ENCODE data around the gene ICOSLG. TPM values are rescaled to one million over a fixed set of nuclear protein-coding genes. Genes with fewer than 3 reads are reported as not detected.
A peak's percentile ranks its signal among the peaks of the same experiment; 100 is the strongest.
"Not testable (repeated sequence)": the region's sequence is repeated elsewhere in the genome, so short reads cannot be mapped to it uniquely, and the experiment has no call there.

Gene ICOSLG
- total and polyA plus RNA-seq, 4 experiments from 2014 or later, result 1.0 to 4.9 (median 4.1) TPM

- H3K4me3 Mint-ChIP-seq; H3K9me3 Mint-ChIP-seq; CTCF ChIA-PET (ENCODE audit: partially characterized antibody); H3K36me3 Mint-ChIP-seq; intact Hi-C loops (cut with micrococcal nuclease); H3K27me3 ChIP-seq (ENCODE audit: insufficient read depth, low read length); H3K27ac ChIP-seq (ENCODE audit: low read depth, low read length); H3K27ac Mint-ChIP-seq; H3K4me1 ChIP-seq (ENCODE audit: insufficient read depth, low read length); H3K36me3 ChIP-seq (ENCODE audit: insufficient read depth, low read length); H3K4me1 Mint-ChIP-seq; POLR2A ChIA-PET (ENCODE audit: partially characterized antibody); DNase-seq; H3K27me3 Mint-ChIP-seq; H3K4me3 ChIP-seq (ENCODE audit: low read length in 2 of 2); H3K9me3 ChIP-seq (ENCODE audit: control insufficient read depth in 1 of 2, low read length in 2 of 2): not testable (repeated sequence)
Observed at GRCh38 chr21:44197156-44197516, 43.6 kb downstream of the ICOSLG start.

- peak overlapping the region in 1 of 7 donors; percentile 48 for H3K27ac Mint-ChIP-seq
- intact Hi-C loops (cut with micrococcal nuclease); POLR2A ChIA-PET (ENCODE audit: partially characterized antibody); H3K4me3 Mint-ChIP-seq; H3K4me1 Mint-ChIP-seq; H3K4me3 ChIP-seq (ENCODE audit: low read length in 2 of 2); H3K27me3 Mint-ChIP-seq; H3K36me3 ChIP-seq (ENCODE audit: insufficient read depth, low read length); H3K9me3 ChIP-seq (ENCODE audit: control insufficient read depth in 1 of 2, low read length in 2 of 2); CTCF ChIA-PET (ENCODE audit: partially characterized antibody); H3K4me1 ChIP-seq (ENCODE audit: insufficient read depth, low read length); H3K27ac ChIP-seq (ENCODE audit: low read depth, low read length); H3K36me3 Mint-ChIP-seq; H3K27me3 ChIP-seq (ENCODE audit: insufficient read depth, low read length); H3K9me3 Mint-ChIP-seq: not testable (repeated sequence)
- DNase-seq, result peak in 4 of 5 donors; percentile 54 to 91 (median 74)
Observed at GRCh38 chr21:44196212-44197155, 44.3 kb downstream of the ICOSLG start.

- POLR2A ChIA-PET (ENCODE audit: partially characterized antibody); H3K9me3 Mint-ChIP-seq; CTCF ChIA-PET (ENCODE audit: partially characterized antibody); H3K27me3 Mint-ChIP-seq; H3K4me1 Mint-ChIP-seq; H3K27ac Mint-ChIP-seq; H3K4me1 ChIP-seq (ENCODE audit: insufficient read depth, low read length); H3K36me3 ChIP-seq (ENCODE audit: insufficient read depth, low read length); H3K36me3 Mint-ChIP-seq; H3K9me3 ChIP-seq (ENCODE audit: control insufficient read depth in 1 of 2, low read length in 2 of 2); H3K4me3 Mint-ChIP-seq; DNase-seq; H3K27me3 ChIP-seq (ENCODE audit: insufficient read depth, low read length); intact Hi-C loops (cut with micrococcal nuclease); H3K27ac ChIP-seq (ENCODE audit: low read depth, low read length); H3K4me3 ChIP-seq (ENCODE audit: low read length in 2 of 2): not testable (repeated sequence)
Observed at GRCh38 chr21:44194888-44195287, 45.9 kb downstream of the ICOSLG start.

GRCh38 chr21:44194451-44194850 is 46.3 kb downstream of the ICOSLG start:
- H3K27me3 ChIP-seq (ENCODE audit: insufficient read depth, low read length); CTCF ChIA-PET (ENCODE audit: partially characterized antibody); H3K4me1 Mint-ChIP-seq; H3K27ac ChIP-seq (ENCODE audit: low read depth, low read length); intact Hi-C loops (cut with micrococcal nuclease); H3K36me3 ChIP-seq (ENCODE audit: insufficient read depth, low read length); H3K4me1 ChIP-seq (ENCODE audit: insufficient read depth, low read length); DNase-seq; H3K9me3 Mint-ChIP-seq; POLR2A ChIA-PET (ENCODE audit: partially characterized antibody); H3K4me3 Mint-ChIP-seq; H3K36me3 Mint-ChIP-seq; H3K27ac Mint-ChIP-seq; H3K27me3 Mint-ChIP-seq; H3K9me3 ChIP-seq (ENCODE audit: control insufficient read depth in 1 of 2, low read length in 2 of 2); H3K4me3 ChIP-seq (ENCODE audit: low read length in 2 of 2): not testable (repeated sequence)

GRCh38 chr21:44193108-44193507 is 47.6 kb downstream of the ICOSLG start:
- H3K4me3 ChIP-seq (ENCODE audit: low read length in 2 of 2); DNase-seq; H3K27me3 Mint-ChIP-seq; H3K36me3 Mint-ChIP-seq; H3K27ac Mint-ChIP-seq; H3K4me1 ChIP-seq (ENCODE audit: insufficient read depth, low read length); H3K4me3 Mint-ChIP-seq; H3K27me3 ChIP-seq (ENCODE audit: insufficient read depth, low read length); H3K27ac ChIP-seq (ENCODE audit: low read depth, low read length); POLR2A ChIA-PET (ENCODE audit: partially characterized antibody); H3K9me3 Mint-ChIP-seq; H3K4me1 Mint-ChIP-seq; H3K9me3 ChIP-seq (ENCODE audit: control insufficient read depth in 1 of 2, low read length in 2 of 2); CTCF ChIA-PET (ENCODE audit: partially characterized antibody); intact Hi-C loops (cut with micrococcal nuclease); H3K36me3 ChIP-seq (ENCODE audit: insufficient read depth, low read length): not testable (repeated sequence)

- POLR2A ChIA-PET (ENCODE audit: partially characterized antibody); DNase-seq; H3K27ac Mint-ChIP-seq; H3K4me1 ChIP-seq (ENCODE audit: insufficient read depth, low read length); H3K27ac ChIP-seq (ENCODE audit: low read depth, low read length); H3K4me3 ChIP-seq (ENCODE audit: low read length in 2 of 2); CTCF ChIA-PET (ENCODE audit: partially characterized antibody); H3K9me3 ChIP-seq (ENCODE audit: control insufficient read depth in 1 of 2, low read length in 2 of 2); H3K4me1 Mint-ChIP-seq; H3K4me3 Mint-ChIP-seq; H3K27me3 ChIP-seq (ENCODE audit: insufficient read depth, low read length); H3K27me3 Mint-ChIP-seq; intact Hi-C loops (cut with micrococcal nuclease); H3K36me3 ChIP-seq (ENCODE audit: insufficient read depth, low read length); H3K9me3 Mint-ChIP-seq; H3K36me3 Mint-ChIP-seq: not testable (repeated sequence)
Observed at GRCh38 chr21:44190349-44191271, 50.1 kb downstream of the ICOSLG start.

- H3K36me3 Mint-ChIP-seq; CTCF ChIA-PET (ENCODE audit: partially characterized antibody); H3K4me1 ChIP-seq (ENCODE audit: insufficient read depth, low read length); H3K4me3 ChIP-seq (ENCODE audit: low read length in 2 of 2); H3K9me3 ChIP-seq (ENCODE audit: control insufficient read depth in 1 of 2, low read length in 2 of 2); intact Hi-C loops (cut with micrococcal nuclease); H3K27me3 ChIP-seq (ENCODE audit: insufficient read depth, low read length); H3K36me3 ChIP-seq (ENCODE audit: insufficient read depth, low read length); POLR2A ChIA-PET (ENCODE audit: partially characterized antibody); H3K27me3 Mint-ChIP-seq; H3K27ac ChIP-seq (ENCODE audit: low read depth, low read length); DNase-seq; H3K4me1 Mint-ChIP-seq; H3K27ac Mint-ChIP-seq; H3K9me3 Mint-ChIP-seq; H3K4me3 Mint-ChIP-seq: not testable (repeated sequence)
Observed at GRCh38 chr21:44184862-44185261, 55.9 kb downstream of the ICOSLG start.

Measured in CD4-positive, alpha-beta memory T cell (primary cell).